ENCODE results near the gene FBXL20. TPM values are rescaled to one million over a fixed set of nuclear protein-coding genes. Genes with fewer than 3 reads are reported as not detected.
A peak's percentile ranks its signal among the peaks of the same experiment; 100 is the strongest.

The FBXL20 gene
- total and polyA plus RNA-seq, 10 of the 15 experiments (the other 5 are each of a cell fraction or from before 2014, with no cell fraction given), result 1.2 to 8.3 (median 4.4) TPM

DNA sequence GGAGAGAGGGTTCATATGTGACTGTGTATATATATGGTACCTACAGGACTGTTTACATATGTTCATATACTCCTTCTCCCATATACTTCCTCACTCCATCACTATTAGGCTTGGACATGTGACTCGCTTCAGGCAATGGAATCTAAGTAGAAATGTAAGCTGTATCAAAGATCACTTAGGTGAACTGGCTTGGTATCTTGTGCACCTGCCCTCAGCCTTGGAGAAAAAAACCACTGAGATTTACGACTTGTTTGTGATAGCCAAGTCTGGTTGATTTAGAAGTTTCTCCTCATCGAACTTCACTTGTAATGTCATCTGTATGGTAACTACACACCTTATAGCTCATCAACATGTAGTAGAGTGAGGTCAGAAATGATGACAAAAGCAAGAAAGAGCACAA lies 59.9 kb downstream of the FBXL20 start:
- no peak overlapping the region for H3K27ac ChIP-seq (ENCODE audit: control insufficient read depth, insufficient read depth)
- DNase-seq (ENCODE audit: low read depth, low spot score), result no peak
- no peak overlapping the region for H3K4me2 ChIP-seq (ENCODE audit: control insufficient read depth, insufficient read depth)
- H3K36me3 ChIP-seq (ENCODE audit: control insufficient read depth in 2 of 2, insufficient read depth in 2 of 2, low read length in 1 of 2), result no peaks in the 10 kb centered on the region
- no peaks in the 10 kb centered on the region for H3K4me1 ChIP-seq (ENCODE audit: control insufficient read depth, insufficient read depth, low read length)
- no peak for TF ChIP-seq MXI1 (IDR thresholded peaks at IDR 0.05; ENCODE audit: low read depth, low read length)
- TF ChIP-seq IKZF2 (IDR thresholded peaks at IDR 0.05), result no peak
- TF ChIP-seq SMARCA5 (IDR thresholded peaks at IDR 0.05), result no peak
- TF ChIP-seq MTA3 (IDR thresholded peaks at IDR 0.05; ENCODE audit: borderline replicate concordance, low read length), result no peak
- no peak for TF ChIP-seq POLR2AphosphoS2 (IDR thresholded peaks at IDR 0.05; ENCODE audit: low read depth, low read length)
- TF ChIP-seq SPI1 (IDR thresholded peaks at IDR 0.05; ENCODE audit: borderline replicate concordance, insufficient read depth, low read depth, low read length), result no peak
- no peak for TF ChIP-seq FOXK2 (IDR thresholded peaks at IDR 0.05)
- no peak for TF ChIP-seq ZNF207 (IDR thresholded peaks at IDR 0.05; ENCODE audit: borderline replicate concordance)
- BruUV-seq (replicated peaks), result TSS peak; percentile 48
- POLR2A ChIA-PET, result no interaction called here
- no peaks in the 10 kb centered on the region for H4K20me1 ChIP-seq (ENCODE audit: control insufficient read depth, insufficient read depth)
- FAIRE-seq, result no peak
- H3K79me2 ChIP-seq (ENCODE audit: control insufficient read depth, insufficient read depth, low read length), result no peaks in the 10 kb centered on the region
- no peaks in the 10 kb centered on the region for H3K9me3 ChIP-seq (replicated peaks; ENCODE audit: control insufficient read depth, insufficient read depth, low read length)
- 97% methylated on average over 3 of the region's 3 CpGs for WGBS (ENCODE audit: insufficient coverage, insufficient replicate concordance, low lambda C conversion rate, missing lambda C conversion rate)
- intact Hi-C loops (cut with micrococcal nuclease; ENCODE audit: unreplicated experiment) (loop anchor here (10.0 kb wide), 1 partner anchor 57 kb away; no protein-coding TSS in a partner anchor), in situ Hi-C loops (cut with MboI) (no loop called here)
- SMC1A ChIA-PET (ENCODE audit: uncharacterized antibody, unreplicated experiment), result no interaction called here
- RAD21 ChIA-PET (ENCODE audit: unreplicated experiment), result no interaction called here
- no peak overlapping the region for H2AFZ ChIP-seq (ENCODE audit: control insufficient read depth, low read depth, low read length)
- CTCF ChIA-PET, result no interaction called here
- no peak for ATAC-seq
- H3K27me3 ChIP-seq (replicated peaks in 1 of 2; ENCODE audit: control insufficient read depth in 2 of 2, insufficient read depth in 2 of 2, low read length in 1 of 2), result no peaks in the 10 kb centered on the region
- H3K9ac ChIP-seq (ENCODE audit: control insufficient read depth, insufficient read depth, low read length), result no peak overlapping the region
- no peak overlapping the region for H3K4me3 ChIP-seq

DNA sequence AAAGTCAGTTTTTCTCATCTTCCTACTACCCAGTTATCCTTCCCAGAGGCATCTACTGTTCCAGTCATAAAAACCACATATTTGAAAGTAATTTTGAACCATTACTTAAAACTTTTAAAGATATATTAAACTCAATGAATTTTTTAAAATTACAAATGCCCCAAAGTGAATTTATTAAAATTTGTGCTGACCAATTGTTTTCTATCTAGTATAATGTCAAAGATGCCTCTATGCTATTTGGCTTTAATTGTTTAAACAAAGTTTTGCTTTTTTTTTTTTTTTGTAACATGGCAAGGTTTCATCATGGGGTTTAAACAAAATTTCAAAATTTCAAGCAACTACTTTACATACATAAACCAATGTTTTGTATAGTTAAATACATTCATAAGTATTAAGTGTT lies 60.7 kb downstream of the FBXL20 start:
- Histone ChIP-seq H3K9ac (ENCODE audit: control insufficient read depth, insufficient read depth, low read length) (no peak overlapping the region), H3K4me1 (ENCODE audit: control insufficient read depth, insufficient read depth, low read length) (no peaks in the 10 kb centered on the region), H3K4me3 (no peak overlapping the region), H2AFZ (ENCODE audit: control insufficient read depth, low read depth, low read length) (no peak overlapping the region), H3K27ac (ENCODE audit: control insufficient read depth, insufficient read depth) (no peak overlapping the region), H3K4me2 (ENCODE audit: control insufficient read depth, insufficient read depth) (no peak overlapping the region), H3K36me3 (ENCODE audit: control insufficient read depth in 2 of 2, insufficient read depth in 2 of 2, low read length in 1 of 2) (no peaks in the 10 kb centered on the region), H4K20me1 (ENCODE audit: control insufficient read depth, insufficient read depth) (no peaks in the 10 kb centered on the region), H3K9me3 (replicated peaks; ENCODE audit: control insufficient read depth, insufficient read depth, low read length) (no peaks in the 10 kb centered on the region), H3K27me3 (replicated peaks in 1 of 2; ENCODE audit: control insufficient read depth in 2 of 2, insufficient read depth in 2 of 2, low read length in 1 of 2) (no peaks in the 10 kb centered on the region), H3K79me2 (ENCODE audit: control insufficient read depth, insufficient read depth, low read length) (no peaks in the 10 kb centered on the region)
- SMC1A ChIA-PET (ENCODE audit: uncharacterized antibody, unreplicated experiment), result no interaction called here
- intact Hi-C loops (cut with micrococcal nuclease; ENCODE audit: unreplicated experiment) (loop anchor here (10.0 kb wide), 1 partner anchor 56 kb away; no protein-coding TSS in a partner anchor), in situ Hi-C loops (cut with MboI) (no loop called here)
- no peak for TF ChIP-seq YBX1 (IDR thresholded peaks at IDR 0.05)
- no peak for TF ChIP-seq EGR1 (IDR thresholded peaks at IDR 0.05; ENCODE audit: borderline replicate concordance in 1 of 2, low read depth in 2 of 2, low read length in 2 of 2)
- TF ChIP-seq, protein P1, sequence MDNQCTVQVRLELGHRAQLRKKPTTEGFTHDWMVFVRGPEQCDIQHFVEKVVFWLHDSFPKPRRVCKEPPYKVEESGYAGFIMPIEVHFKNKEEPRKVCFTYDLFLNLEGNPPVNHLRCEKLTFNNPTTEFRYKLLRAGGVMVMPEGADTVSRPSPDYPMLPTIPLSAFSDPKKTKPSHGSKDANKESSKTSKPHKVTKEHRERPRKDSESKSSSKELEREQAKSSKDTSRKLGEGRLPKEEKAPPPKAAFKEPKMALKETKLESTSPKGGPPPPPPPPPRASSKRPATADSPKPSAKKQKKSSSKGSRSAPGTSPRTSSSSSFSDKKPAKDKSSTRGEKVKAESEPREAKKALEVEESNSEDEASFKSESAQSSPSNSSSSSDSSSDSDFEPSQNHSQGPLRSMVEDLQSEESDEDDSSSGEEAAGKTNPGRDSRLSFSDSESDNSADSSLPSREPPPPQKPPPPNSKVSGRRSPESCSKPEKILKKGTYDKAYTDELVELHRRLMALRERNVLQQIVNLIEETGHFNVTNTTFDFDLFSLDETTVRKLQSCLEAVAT (IDR thresholded peaks at IDR 0.05), result no peak
- no peak for TF ChIP-seq RFX5 (IDR thresholded peaks at IDR 0.05; ENCODE audit: low read depth, low read length)
- no peak for TF ChIP-seq STAT1 (conservative IDR thresholded peaks at IDR 0.05)
- no peak for TF ChIP-seq BACH1 (IDR thresholded peaks at IDR 0.05; ENCODE audit: borderline replicate concordance)
- no peak for TF ChIP-seq MTA3 (IDR thresholded peaks at IDR 0.05; ENCODE audit: borderline replicate concordance, low read length)
- no peak for ATAC-seq
- RAD21 ChIA-PET (ENCODE audit: unreplicated experiment), result interaction anchor here (0.6 kb wide), 1 partner anchor 134 kb away, joined by 3 read pairs; no protein-coding TSS in a partner anchor
- no peak for DNase-seq (ENCODE audit: low read depth, low spot score)
- CTCF ChIA-PET, result no interaction called here
- no TSS peak for BruUV-seq (replicated peaks)
- no peak for FAIRE-seq
- POLR2A ChIA-PET, result no interaction called here

Data from GM12878 (cell line).